ENCODE measurements around the gene PHTF2. TPM values are rescaled to one million over a fixed set of nuclear protein-coding genes. Genes with fewer than 3 reads are reported as not detected.
"Not testable (repeated sequence)": the region's sequence is repeated elsewhere in the genome, so short reads cannot be mapped to it uniquely, and the experiment has no call there.

The PHTF2 gene
- total RNA-seq, 1 donor from 2014 or later: 17.9 TPM

DNA sequence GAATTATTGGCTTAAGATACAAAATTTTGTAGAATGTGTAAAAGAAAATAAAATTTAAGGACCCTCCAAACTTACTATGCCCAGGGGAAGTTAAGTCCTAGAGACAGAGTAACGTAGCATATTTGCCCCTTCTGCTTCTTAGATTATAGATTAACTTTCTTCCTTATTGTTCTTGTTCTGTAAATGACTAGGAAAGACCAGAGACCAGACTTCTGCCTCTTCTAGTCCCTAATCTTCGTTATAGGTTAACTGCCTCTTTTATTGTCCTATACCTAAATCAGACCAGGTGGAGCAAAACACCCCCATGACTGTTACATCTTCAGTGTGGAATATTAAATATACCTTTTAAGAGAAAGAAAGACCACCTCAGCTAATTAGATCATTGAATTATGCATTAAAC lies 160.5 kb downstream of the PHTF2 start:
- DNase-seq (ENCODE audit: low spot score): no peak
- intact Hi-C loops (cut with DNase I): no loop called here
- no peak for ATAC-seq

DNA sequence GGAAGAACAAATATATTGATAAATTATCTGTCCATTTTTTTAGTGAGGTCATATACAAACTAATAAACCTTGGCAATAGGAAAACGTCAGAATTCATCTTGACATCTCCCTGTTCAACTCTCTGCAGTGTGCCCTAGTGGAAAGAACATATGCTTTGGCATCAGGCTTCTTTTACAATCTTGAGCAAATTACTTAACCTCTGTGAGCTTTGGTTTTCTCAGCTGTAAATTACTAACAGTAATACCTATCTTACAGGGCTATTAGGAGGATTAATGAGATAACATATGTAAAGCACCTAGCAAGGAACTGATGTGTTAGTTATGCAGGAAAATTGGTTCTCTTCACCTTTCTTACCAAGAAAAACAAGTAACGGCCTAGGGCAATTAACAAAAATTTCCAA lies 161.8 kb downstream of the PHTF2 start:
- no peak for ATAC-seq
- no peak for DNase-seq (ENCODE audit: low spot score)
- intact Hi-C loops (cut with DNase I): no loop called here

DNA sequence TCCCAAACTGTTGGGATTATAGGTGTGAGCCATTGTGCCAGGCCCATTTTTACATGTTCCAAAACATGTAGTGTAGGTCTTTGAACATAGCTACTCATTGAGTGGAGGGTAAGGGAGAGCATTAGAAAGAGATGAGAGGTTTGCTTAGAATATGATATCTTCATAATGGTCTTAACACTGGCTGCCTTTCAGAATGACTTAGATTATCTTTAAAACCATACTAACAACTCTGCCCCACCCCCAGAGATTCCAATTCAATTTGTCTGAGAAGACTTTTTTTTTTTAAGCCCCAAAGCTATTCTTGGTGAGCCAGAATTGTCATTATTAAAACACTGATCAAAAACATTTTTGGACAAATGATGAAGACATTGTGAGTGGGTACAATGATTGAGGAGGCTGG lies 168.9 kb downstream of the PHTF2 start:
- no peak for ATAC-seq
- intact Hi-C loops (cut with DNase I): no loop called here
- DNase-seq (ENCODE audit: low spot score): no peak

DNA sequence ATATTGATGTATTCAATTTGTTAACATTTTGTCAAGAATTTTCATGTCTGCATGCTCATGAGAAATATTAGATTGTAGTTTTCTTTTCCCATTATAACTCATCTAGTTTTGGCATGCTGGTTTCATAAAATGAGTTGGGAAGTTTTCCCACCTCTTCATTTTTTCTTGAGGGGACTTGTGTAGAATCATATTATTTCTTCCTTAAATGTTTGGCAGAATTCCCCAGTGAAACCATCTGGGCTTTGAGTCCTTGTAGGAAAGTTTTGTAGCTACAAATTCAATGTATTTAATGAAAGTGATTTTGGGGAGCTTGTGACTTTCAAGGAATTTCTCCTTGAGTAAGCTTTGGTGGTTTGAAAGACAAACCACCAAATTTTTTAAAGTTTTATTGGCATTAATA lies 173.2 kb downstream of the PHTF2 start:
- intact Hi-C loops (cut with DNase I): no loop called here
- DNase-seq (ENCODE audit: low spot score) (no peak), ATAC-seq (no peak)

DNA sequence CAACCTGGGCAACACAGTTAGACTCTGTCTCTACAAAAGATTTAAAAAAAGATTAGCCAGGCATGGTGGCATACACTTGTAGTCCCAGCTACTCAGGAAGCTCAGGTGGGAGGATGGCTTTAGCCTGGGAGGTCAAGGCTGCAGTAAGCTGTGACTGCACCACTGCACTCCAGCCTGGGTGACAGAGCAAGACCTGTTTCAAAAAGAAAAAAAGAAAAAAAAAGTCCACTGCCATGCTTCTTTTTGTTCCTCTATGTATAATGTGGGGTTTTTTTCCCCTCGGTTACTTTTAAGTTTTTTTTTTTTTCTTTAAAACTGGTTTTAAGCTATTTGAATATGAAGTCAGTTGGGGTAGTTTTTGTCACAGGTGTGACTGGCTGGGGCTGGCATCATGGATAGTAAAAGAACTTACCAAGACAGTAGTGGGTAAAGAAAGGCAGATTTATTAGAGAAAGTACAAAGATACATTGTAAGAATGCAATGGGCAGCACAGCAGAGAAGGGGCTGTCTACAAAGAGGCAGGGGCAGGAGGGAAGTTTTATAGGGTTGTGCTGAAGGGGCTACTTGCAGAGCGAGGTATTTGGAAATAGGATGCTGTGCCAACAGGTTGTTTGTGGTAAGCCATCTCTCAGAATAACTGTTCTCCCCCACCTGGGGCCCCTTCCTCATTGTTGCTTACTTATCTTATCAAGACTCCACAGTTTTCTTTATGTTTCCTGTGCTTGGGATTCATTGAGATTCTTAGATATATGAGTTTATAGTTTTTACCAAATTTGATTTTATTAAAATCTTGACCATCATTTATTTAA lies 177.3 kb downstream of the PHTF2 start:
- intact Hi-C loops (cut with DNase I): no loop called here
- DNase-seq (ENCODE audit: low spot score) (no peak), ATAC-seq (no peak)

DNA sequence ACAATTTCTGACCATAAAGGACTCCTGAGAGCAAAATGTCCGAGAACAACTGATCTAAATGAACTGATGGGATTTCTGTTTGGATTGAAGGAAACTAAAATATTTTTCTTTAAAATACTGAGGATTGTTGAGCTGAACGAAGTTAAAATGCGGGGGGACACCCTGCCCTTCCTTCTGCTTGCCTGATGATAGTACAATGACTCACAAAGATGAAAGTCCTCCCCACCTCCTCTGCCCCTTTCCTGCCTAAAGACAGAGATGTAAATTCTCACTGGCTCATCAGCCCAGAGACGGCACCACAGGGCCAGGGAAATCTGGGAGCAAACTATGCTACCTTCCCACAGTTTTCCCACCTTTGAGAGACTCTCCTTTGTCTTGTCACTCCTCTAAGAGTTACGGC lies 180.6 kb downstream of the PHTF2 start:
- intact Hi-C loops (cut with DNase I): no loop called here

DNA sequence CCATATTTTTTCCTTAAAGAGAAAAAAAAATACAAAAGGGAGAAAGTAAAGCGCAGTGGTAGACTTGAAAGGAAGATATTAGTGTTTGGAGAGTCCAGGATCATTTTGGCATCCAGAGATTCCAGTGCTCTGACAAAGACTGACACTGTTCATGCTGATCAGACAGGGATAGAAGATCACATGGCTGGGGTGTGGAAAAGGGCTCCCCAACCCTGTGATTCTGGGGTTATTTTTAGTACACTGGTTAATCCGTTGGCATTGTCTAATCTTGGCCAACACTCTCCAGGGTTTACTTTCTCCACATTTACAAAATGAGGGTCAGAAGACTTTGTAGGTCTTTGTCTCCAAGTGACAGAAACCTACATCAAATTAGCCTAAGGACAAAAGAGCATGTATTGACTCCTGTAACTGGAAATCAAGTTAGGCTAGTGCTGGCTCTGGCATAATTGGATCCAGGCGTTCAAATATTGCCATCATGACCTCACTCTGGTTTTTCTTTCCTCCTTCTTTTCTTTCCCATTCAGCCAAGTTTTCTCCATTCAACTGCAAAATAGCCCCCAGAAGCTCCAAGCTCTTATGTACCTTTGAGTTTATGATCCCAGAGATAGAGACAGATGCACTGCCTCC lies 181.6 kb downstream of the PHTF2 start:
- DNase-seq (ENCODE audit: low spot score) (no peak), ATAC-seq (no peak)
- intact Hi-C loops (cut with DNase I): no loop called here

More for the DNA sequence above, 180.6 kb downstream of the PHTF2 start:
- ATAC-seq (no peak), DNase-seq (ENCODE audit: low spot score) (no peak)

DNA sequence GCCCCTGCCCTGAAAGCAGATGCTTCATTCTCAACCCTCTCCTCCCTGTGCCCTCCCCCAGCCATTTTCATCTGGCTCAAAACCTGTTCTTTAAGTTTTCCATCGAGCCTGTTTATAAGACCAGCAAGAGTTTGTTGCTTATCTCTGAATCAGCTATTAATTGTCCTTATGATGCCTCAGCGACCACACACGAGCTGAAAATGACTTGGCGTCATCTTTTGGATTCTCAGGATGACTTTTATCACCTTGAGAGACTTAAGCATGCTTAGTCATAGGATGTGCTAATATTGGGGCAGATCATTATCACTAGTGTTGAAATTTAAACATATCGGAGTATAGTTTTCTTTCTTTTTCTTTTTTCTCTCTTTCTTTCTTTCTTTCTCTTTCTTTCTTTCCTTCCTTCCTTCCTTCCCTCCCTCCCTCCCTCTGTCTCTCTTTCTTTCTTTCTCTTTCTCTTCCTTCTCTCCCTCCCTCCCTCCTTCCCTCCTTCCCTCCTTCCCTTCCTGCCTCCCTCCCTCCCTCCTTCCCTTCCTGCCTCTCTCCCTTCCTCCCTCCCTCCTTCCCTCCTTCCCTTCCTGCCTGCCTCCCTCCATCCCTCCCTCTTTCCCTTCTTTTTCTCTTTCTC lies 184.5 kb downstream of the PHTF2 start:
- ATAC-seq: no peak
- DNase-seq (ENCODE audit: low spot score): no peak
- intact Hi-C loops (cut with DNase I): no loop called here

DNA sequence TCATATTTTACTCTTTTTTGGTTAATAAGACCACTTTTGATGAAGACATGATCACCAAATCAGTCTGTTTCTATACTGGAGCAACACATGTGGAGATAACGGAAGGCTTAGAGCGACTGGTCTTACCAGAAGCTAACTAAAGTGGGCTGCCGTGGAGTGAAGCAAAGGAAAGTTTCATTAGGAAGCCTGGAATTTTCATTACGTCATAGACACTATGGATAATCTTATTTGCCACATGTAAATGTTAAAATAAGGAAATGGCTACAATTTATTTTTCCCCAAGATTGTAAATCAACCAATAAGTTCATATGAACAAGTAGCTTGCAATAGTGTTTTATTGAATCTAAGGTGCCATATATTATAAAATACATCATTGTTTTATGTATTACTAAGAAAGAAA lies 185.4 kb downstream of the PHTF2 start:
- intact Hi-C loops (cut with DNase I): no loop called here
- DNase-seq (ENCODE audit: low spot score): no peak
- ATAC-seq: no peak

DNA sequence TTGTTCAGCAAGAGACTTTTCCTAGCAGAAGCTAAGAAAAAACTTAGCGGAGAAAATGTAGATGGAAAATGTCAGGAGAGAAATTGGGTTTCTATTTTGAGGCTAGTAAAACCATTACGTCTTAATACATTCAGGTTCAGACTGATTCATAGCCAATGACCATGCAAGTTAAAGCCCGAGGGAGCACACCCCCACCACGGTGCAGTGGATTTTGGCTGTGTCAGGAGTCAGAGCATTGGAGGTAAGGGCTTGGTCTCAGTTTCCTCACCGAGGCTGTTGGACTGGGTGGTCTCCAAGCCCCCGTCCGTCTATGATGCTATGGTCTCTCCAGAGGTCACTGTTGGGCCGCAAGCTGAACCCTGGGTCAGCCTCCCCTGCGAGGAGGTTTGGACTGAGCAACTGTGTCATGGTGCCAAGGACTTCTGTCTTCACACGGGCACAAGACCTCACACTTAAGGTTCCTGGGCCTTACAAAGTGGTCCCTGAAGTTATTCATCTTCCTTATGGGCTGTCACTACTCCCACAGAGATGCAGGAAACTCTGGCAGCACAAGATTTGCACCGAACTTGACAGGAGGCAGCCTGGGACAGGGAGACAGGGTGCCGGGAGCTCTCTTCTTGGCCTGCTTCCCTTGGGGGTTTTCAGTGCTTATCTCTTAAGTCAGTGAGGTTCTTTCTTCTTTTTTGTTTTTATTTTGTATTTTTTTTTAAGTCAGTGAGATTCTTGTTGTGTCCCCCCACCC lies 186.8 kb downstream of the PHTF2 start:
- DNase-seq (ENCODE audit: low spot score) (no peak), ATAC-seq (no peak)
- intact Hi-C loops (cut with DNase I): no loop called here

DNA sequence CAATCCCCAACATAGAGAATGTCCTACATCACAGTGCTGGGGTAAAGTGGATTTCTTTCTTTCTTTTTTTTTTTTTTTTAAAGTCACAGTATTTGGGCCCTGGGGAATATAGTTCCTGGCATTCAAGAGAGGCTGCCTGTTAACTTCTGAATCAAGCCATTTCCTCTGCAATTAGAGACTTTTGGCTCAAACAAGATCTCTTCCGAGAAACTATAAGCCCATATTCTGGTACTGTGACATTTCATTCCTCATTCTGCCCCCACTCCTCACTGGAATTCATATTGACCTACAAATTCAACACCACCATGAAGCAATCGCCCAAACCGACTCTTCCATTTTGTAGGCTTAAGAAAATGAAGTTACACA lies 187.4 kb downstream of the PHTF2 start:
- intact Hi-C loops (cut with DNase I): no loop called here
- ATAC-seq (no peak), DNase-seq (ENCODE audit: low spot score) (no peak)

DNA sequence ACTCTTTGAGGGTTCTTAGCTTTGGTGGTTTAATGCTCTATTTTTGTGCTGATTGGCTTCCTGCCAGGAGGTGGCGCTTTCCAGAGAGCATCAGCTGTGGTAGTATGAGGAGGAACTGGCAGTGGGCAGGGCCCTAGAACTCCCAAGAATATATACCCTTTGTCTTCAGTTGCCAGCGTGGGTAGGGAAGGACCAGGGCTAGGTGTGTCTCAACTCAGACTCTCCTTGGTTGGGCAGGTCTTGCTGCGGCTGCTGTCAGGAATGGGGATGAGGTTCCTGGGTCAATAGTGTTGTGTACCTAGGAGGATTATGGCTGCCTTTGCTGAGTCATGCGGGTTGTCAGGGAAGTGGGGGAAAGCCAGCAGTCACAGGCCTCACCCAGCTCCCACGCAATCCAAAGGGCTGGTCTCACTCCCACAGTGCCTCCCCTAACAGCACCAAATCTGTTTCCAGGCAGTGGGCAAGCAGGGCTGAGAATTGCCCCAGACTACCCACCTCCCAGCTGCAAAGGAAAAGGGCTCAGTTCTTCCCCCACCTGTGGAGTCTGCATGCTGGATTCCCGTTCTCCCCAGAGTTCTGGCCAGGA lies 191.5 kb downstream of the PHTF2 start:
- intact Hi-C loops (cut with DNase I): no loop called here
- DNase-seq (ENCODE audit: low spot score): no peak
- no peak for ATAC-seq

DNA sequence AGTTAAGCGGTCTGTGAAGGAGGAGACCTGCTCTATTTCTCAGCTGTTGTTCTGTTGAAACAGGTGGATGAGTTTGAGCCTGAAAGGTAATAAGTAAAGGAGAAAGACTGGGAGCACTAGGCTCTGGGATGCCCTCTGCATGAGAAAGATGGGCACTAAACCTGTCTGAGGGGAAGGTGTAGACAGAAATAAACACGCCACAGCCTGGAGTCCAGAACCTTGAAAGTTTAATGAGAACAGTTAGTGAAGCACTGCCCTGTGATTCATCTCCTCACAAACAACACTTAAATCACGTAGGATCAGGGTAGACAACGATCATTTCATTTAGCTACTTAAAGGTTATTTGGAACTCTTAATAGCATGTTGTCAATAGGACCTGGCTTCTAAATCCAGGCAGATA lies 193.1 kb downstream of the PHTF2 start:
- DNase-seq (ENCODE audit: low spot score) (no peak), ATAC-seq (no peak)
- intact Hi-C loops (cut with DNase I): no loop called here

DNA sequence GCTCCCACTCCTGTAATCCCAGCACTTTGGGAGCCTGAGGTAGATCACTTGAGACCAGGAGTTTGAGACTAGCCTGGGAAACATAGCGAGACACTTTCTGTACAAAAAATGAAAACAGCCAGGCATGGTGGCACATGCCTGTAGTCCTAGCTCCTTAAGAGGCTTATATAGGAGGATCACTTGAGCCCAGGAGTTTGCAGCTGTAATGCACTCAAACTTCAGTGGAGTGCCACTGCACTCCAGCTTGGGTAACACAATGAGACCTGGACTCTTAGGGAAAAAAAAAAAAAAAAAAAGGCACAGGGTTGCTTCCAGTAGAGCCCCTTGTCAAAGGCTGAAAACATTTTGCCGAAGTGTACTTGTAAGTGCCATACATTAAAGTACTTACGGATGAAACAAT lies 195.3 kb downstream of the PHTF2 start:
- intact Hi-C loops (cut with DNase I): no loop called here
- DNase-seq (ENCODE audit: low spot score): no peak
- ATAC-seq: no peak

DNA sequence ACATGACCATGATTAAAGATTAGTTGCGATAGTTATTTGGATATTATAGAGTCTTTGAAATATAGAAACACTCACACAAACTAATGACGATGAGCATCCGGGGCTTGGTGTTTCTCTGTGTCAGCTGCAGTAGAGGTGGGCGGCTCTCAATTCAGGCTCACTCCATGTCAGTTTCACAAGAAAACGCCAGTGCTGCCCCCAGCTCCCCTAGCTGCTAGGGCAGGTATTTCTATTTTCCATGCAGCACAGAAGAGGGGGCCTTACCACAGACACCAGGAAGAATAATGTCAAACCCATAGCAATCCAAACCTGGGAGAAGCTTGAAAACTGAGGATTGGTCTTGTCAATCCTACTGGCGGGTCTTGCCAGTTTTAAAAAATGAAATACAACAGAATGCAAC lies 197.1 kb downstream of the PHTF2 start:
- intact Hi-C loops (cut with DNase I): no loop called here
- DNase-seq (ENCODE audit: low spot score): no peak

DNA sequence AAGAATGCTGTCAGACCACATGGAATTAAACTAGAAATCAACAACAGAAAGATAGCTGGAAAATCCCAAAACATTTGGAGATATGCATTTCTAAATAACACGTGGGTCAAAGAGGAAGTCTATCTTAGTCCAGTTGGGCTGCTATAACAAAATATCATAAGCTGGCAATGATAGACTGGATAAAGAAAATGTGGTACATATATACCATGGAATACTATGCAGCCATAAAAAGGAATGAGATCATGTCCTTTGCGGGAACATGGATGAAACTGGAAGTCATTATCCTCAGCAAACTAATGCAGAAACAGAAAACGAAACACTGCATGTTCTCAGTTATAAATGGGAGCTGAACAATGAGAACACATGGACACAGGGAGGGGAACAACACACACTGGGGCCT lies 200.6 kb downstream of the PHTF2 start:
- DNase-seq (ENCODE audit: low spot score); ATAC-seq; intact Hi-C loops (cut with DNase I): not testable (repeated sequence)

More for the DNA sequence above, 197.1 kb downstream of the PHTF2 start:
- ATAC-seq: no peak

DNA sequence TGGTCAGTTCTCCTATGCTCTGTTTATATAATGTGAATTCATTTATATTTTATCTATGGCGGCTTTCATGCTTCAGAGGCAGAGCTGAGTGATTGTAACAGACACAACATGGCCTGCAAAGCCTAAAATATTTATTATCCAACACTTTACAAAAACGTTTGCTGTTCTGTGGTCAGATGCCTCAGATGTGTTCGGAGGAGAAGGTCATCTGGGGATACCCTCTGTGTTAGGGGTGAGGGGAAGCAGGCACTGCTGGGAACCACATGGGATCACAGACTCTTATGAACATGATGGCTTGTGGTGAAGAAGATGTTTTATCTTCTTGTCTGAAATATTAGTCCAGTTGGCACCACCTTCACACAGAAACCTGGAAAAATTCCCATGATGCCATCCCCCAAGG lies 203.4 kb downstream of the PHTF2 start:
- ATAC-seq (no peak), DNase-seq (ENCODE audit: low spot score) (no peak)
- intact Hi-C loops (cut with DNase I): no loop called here

DNA sequence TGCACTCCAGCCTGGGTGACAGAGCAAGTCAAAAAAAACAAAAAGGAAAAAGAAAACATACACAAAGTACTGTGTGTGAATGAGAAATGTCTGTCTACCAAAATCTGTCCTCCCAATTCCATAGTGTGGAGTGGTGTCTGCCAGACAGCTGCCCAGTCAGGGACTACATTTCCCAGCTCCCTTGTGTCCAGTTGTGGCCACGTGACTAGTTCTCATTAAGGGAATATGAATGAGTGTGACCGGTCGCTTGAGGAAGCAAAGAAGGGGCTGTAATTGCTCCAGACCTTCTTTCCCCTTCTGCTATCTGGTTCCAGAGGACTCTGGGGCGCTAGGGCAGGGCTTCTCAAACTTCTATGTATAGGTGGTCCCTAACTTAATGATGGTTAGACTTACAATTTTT lies 204.1 kb downstream of the PHTF2 start:
- intact Hi-C loops (cut with DNase I): no loop called here
- DNase-seq (ENCODE audit: low spot score) (no peak), ATAC-seq (no peak)

DNA sequence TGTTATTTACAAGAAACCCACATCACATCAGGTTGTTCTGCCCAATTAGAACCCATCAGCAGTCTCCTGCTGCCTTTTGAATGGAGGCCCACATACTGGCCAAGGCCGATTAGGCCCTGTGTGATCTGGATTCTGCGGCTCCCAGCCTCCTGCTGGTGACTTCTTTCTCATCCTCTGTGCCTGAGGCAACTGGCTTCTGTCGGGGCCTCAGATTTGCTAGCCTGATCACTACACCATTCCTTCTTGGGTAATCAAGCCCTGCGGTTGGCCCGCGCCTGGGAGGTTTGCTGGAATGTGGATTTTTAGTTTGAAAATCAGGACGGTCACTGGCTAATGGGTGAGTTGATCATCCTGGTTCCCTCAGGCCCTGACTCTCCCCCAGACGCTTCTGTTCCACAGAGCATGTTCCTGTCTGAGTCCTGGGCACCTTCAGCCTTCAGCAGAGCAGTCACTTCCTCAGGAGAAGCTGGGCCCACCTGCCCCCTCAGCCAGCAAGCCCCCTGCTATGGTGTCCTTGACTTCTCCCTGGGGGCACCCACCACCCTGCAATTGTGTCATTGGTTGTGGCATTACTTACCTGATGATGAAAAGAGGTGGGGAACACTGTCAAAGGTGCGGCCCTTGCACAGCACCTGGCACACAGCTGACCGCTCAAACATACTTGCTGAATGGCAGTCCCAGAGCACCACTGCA lies 207.6 kb downstream of the PHTF2 start:
- intact Hi-C loops (cut with DNase I): no loop called here
- DNase-seq (ENCODE audit: low spot score): no peak
- no peak for ATAC-seq
